Upper lobe of left lung (tissue), 6 donors: ENCODE measurements around the gene TMEM30A. TPM values are rescaled to one million over a fixed set of nuclear protein-coding genes. Genes with fewer than 3 reads are reported as not detected.
A peak's percentile ranks its signal among the peaks of the same experiment; 100 is the strongest.

Experiments used
- ATAC-seq, 2 donors: fragments of 200-7000 bp; cut with Tn5 transposase; one replicate each; pipeline ENCODE4 v1.9.1; 2022; ENCODE audit warnings: mild to moderate bottlenecking in 2 of 2, moderate library complexity in 2 of 2; ENCODE audit not compliant: low FRiP score in 2 of 2
- DNase-seq, 2 donors: peaks; one replicate each; pipeline ENCODE4 v3.0.0-alpha.2; 2019 to 2020
- H3K27ac ChIP-seq, 4 donors: fragments of 200-600 bp; sonication (generic); one replicate each; pipeline ENCODE4 v1.5.1; 2016 to 2019
- H3K27me3 ChIP-seq, 4 donors: fragments of 200-600 bp; sonication (generic); one replicate each; pipeline ENCODE4 v1.5.1; 2017 to 2019
- H3K36me3 ChIP-seq, 4 donors: fragments of 200-600 bp; sonication (generic); one replicate each; pipeline ENCODE4 v1.5.1; 2016 to 2019
- H3K4me1 ChIP-seq, 4 donors: fragments of 200-600 bp; sonication (generic); one replicate each; pipeline ENCODE4 v1.5.1; 2018 to 2019
- H3K4me3 ChIP-seq, 4 donors: fragments of 200-600 bp; sonication (generic); one replicate each; pipeline ENCODE4 v1.5.1; 2017 to 2019; ENCODE audit warnings: mild to moderate bottlenecking in 2 of 4, moderate library complexity in 1 of 4
- H3K9me3 ChIP-seq, 4 donors: fragments of 200-600 bp; sonication (generic); one replicate each; pipeline ENCODE4 v1.5.1; 2018 to 2019
- CTCF ChIP-seq, 6 experiments: fragments of 450-650 bp in 4 of 6; fragments of 200-600 bp in 2 of 6; sonication (generic) in 2 of 6; IDR thresholded peaks; one replicate each; pipeline ENCODE4 v1.5.1; 2016 to 2019; ENCODE audit warnings: antibody characterized with exemption in 6 of 6
- EP300 ChIP-seq, 4 donors: sonication (generic); formaldehyde crosslinking; IDR thresholded peaks; one replicate each; pipeline ENCODE4 v1.5.1; 2017; ENCODE audit warnings: antibody characterized with exemption in 4 of 4, control low read depth in 2 of 4
- POLR2A ChIP-seq, 4 donors: fragments of 450-650 bp; IDR thresholded peaks; one replicate each; pipeline ENCODE4 v1.5.1; 2016 to 2017; ENCODE audit warnings: antibody characterized with exemption in 4 of 4, mild to moderate bottlenecking in 2 of 4
- POLR2AphosphoS5 ChIP-seq, 2 donors: sonication (generic); formaldehyde crosslinking; IDR thresholded peaks; one replicate each; pipeline ENCODE4 v1.5.1; 2017; ENCODE audit warnings: antibody characterized with exemption in 2 of 2
- WGBS, 2 donors: methylation state at CpG; one replicate each; pipeline ENCODE4 v1.1.5; 2017 to 2018; 5-methylcytosine and 5-hydroxymethylcytosine counted together
- total RNA-seq, 6 donors: library from RNA; depleted of rRNA in 4 of 6; stranded (reverse); fragments of >200 nt in 4 of 6; gene quantifications; one replicate each; pipeline versions ENCODE4 v1.1.0 to v1.2.1, GENCODE V29; 2016 to 2021
- donor health status: DM: no; HTN: no; CAD: no; lungs with moderate emphysema.
- donor health status: DM: no; HTN: yes; CAD: no; lungs with severe emphysema.

The TMEM30A gene
- total RNA-seq, 6 donors from 2014 or later = 38.8 to 177 (median 140) TPM

- H3K27me3 ChIP-seq = peaks cover 0 to 41% (median 10%) of the 10 kb centered on the region in 4 donors
- H3K27ac ChIP-seq = no peak overlapping the region
- no peaks in the 10 kb centered on the region for H3K9me3 ChIP-seq
- H3K36me3 ChIP-seq = no peaks in the 10 kb centered on the region
- TF ChIP-seq POLR2A (IDR thresholded peaks at IDR 0.05) (no peak), EP300 (IDR thresholded peaks at IDR 0.05) (no peak), CTCF (IDR thresholded peaks at IDR 0.05) (no peak), POLR2AphosphoS5 (IDR thresholded peaks at IDR 0.05) (no peak)
- DNase-seq (peak in 1 of 2 donors; percentile 72), ATAC-seq (peak in 1 of 2 donors; percentile 18)
- H3K4me3 ChIP-seq = peak overlapping the region in 3 of 4 donors; percentile 43 to 56 (median 55)
- H3K4me1 ChIP-seq = peaks cover 35 to 60% (median 43%) of the 10 kb centered on the region in 4 donors
- WGBS, 2 donors = 29 to 35% methylated on average over 35 of the region's 35 CpGs
Measured at GRCh38 chr6:75206576-75207342, 77.8 kb downstream of the TMEM30A start.

GRCh38 chr6:75205776-75206575 is 78.6 kb downstream of the TMEM30A start, which contains the start of gene COL12A1:
Gene COL12A1 (minus strand): TSS chr6:75206053. CDS start chr6:75202792, 3,261 bp downstream.
- Histone ChIP-seq H3K36me3 (no peaks in the 10 kb centered on the region), H3K9me3 (no peaks in the 10 kb centered on the region), H3K4me3 (peak within 1 kb of the TSS; percentile 39 to 56 (median 49)), H3K27ac (peak within 1 kb of the TSS; percentile 64 to 73 (median 70)), H3K27me3 (peaks cover 0 to 43% (median 11%) of the 10 kb centered on the region in 4 donors), H3K4me1 (peaks cover 32 to 61% (median 43%) of the 10 kb centered on the region in 4 donors)
- DNase-seq (peak; percentile 90 to 94), ATAC-seq (peak; percentile 82 to 87)
- 1 to 4% methylated on average over 38 to 63 of the region's 64 CpGs for WGBS, 2 donors
- peak; percentile 43 to 65 for TF ChIP-seq POLR2AphosphoS5 (IDR thresholded peaks at IDR 0.05)
- TF ChIP-seq EP300 (IDR thresholded peaks at IDR 0.05) = peak in 1 of 4 donors; percentile 26
- TF ChIP-seq CTCF (IDR thresholded peaks at IDR 0.05) = peak in 1 of 6 experiments; percentile 49
- peak in 2 of 4 donors; percentile 52 to 74 for TF ChIP-seq POLR2A (IDR thresholded peaks at IDR 0.05)

GRCh38 chr6:75204959-75205775 is 79.4 kb downstream of the TMEM30A start:
- peak overlapping the region; percentile 39 to 56 (median 49) for H3K4me3 ChIP-seq
- H3K36me3 ChIP-seq = no peaks in the 10 kb centered on the region
- DNase-seq (peak; percentile 43 to 87), ATAC-seq (peak; percentile 54 to 75)
- no peaks in the 10 kb centered on the region for H3K9me3 ChIP-seq
- 2% methylated on average over 29 to 46 of the region's 47 CpGs for WGBS, 2 donors
- H3K27ac ChIP-seq = peak overlapping the region; percentile 64 to 73 (median 70)
- H3K4me1 ChIP-seq = peaks cover 32 to 61% (median 43%) of the 10 kb centered on the region in 4 donors
- peaks cover 0 to 43% (median 11%) of the 10 kb centered on the region in 4 donors for H3K27me3 ChIP-seq
- TF ChIP-seq EP300 (IDR thresholded peaks at IDR 0.05) (no peak), CTCF (IDR thresholded peaks at IDR 0.05) (no peak), POLR2A (IDR thresholded peaks at IDR 0.05) (no peak), POLR2AphosphoS5 (IDR thresholded peaks at IDR 0.05) (no peak)

- H3K4me3 ChIP-seq = peak overlapping the region in 3 of 4 donors; percentile 43 to 56 (median 55)
- no peaks in the 10 kb centered on the region for H3K36me3 ChIP-seq
- peaks cover 0 to 43% (median 11%) of the 10 kb centered on the region in 4 donors for H3K27me3 ChIP-seq
- no peaks in the 10 kb centered on the region for H3K9me3 ChIP-seq
- peaks cover 32 to 61% (median 41%) of the 10 kb centered on the region in 4 donors for H3K4me1 ChIP-seq
- TF ChIP-seq EP300 (IDR thresholded peaks at IDR 0.05) (no peak), POLR2AphosphoS5 (IDR thresholded peaks at IDR 0.05) (no peak), CTCF (IDR thresholded peaks at IDR 0.05) (peak in 5 of 6 experiments; percentile 36 to 71 (median 52)), POLR2A (IDR thresholded peaks at IDR 0.05) (no peak)
- WGBS, 2 donors = 3% methylated on average over 35 of the region's 35 CpGs
- DNase-seq (peak in 1 of 2 donors; percentile 59), ATAC-seq (peak in 1 of 2 donors; percentile 46)
- peak overlapping the region; percentile 62 to 73 (median 66) for H3K27ac ChIP-seq
Measured at GRCh38 chr6:75204217-75204958, 80.2 kb downstream of the TMEM30A start.
